ENCODE measurements around the gene CCDC149.

CCDC149 gene

GRCh38 chr4:24843096-24843495 is 69.7 kb downstream of the CCDC149 start:
- no peak for DNase-seq (ENCODE audit: low read depth)

- no peak for DNase-seq (ENCODE audit: low read depth)
Measured at GRCh38 chr4:24842356-24842755, 70.5 kb downstream of the CCDC149 start.

GRCh38 chr4:24840826-24841543 is 71.9 kb downstream of the CCDC149 start:
- no peak for DNase-seq (ENCODE audit: low read depth)

- DNase-seq (ENCODE audit: low read depth), result no peak
Measured at GRCh38 chr4:24840362-24840761, 72.5 kb downstream of the CCDC149 start.

DNA sequence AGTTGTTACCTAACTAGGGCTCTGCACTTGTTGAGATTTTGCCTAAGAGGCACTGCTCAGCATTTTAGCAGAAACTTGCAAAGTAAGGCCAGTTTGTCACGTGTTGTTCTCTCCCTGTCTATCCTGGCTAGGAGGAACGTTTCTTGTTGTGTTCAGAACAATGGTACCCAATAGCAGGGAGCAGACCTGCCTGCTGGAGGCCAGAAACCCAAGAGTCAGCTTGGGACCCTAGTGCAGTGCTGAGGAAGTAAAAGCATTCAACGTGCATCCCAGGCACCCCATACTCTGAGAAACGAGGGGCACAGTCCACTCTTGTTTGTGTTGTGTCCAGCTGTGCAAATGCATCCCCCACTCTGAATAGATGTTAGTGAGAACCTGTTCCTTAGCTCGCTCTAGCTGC is 75.1 kb downstream of the CCDC149 start:
- no peak for DNase-seq (ENCODE audit: low read depth)

- DNase-seq (ENCODE audit: low read depth), result no peak
Measured at GRCh38 chr4:24837336-24837735, 75.5 kb downstream of the CCDC149 start.

DNA sequence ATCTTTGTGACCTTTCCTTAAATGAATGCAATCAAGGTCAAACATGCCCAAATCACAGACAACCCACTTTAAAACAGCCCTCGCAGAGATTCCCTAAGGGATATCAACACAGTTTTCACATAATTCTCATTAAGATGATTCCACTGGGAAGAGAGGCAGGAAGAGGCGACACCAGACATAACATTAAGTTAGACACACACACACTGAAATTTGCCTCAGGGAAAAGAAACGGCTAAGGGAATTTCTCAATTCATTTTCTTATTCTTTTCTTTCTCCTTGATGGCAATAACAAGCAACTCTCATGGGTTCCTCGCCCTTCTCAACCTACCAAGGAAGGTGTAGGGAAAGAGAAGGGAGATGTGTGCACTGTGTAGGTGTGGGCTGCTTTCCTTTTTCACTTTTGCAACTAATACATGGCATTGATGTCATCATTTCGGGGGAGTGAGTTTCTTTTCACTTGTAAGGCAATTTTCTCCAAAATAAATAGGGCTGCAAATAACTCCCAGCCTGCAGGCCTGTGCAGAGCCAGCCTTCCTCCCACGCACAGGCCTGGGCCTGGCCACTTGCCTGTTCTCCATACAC is 76.1 kb downstream of the CCDC149 start:
- no peak for DNase-seq (ENCODE audit: low read depth)

- DNase-seq (ENCODE audit: low read depth), result no peak
Measured at GRCh38 chr4:24835696-24836095, 77.1 kb downstream of the CCDC149 start.

- no peak for DNase-seq (ENCODE audit: low read depth)
Measured at GRCh38 chr4:24831637-24832036, 81.2 kb downstream of the CCDC149 start.

- DNase-seq (ENCODE audit: low read depth), result no peak
Measured at GRCh38 chr4:24824720-24825119, 88.1 kb downstream of the CCDC149 start.

GRCh38 chr4:24820541-24820940 is 92.3 kb downstream of the CCDC149 start:
- no peak for DNase-seq (ENCODE audit: low read depth)

- DNase-seq (ENCODE audit: low read depth), result no peak
Measured at GRCh38 chr4:24816797-24817196, 96.0 kb downstream of the CCDC149 start.

- DNase-seq (ENCODE audit: low read depth), result no peak
Measured at GRCh38 chr4:24813732-24814131, 99.1 kb downstream of the CCDC149 start.

- DNase-seq (ENCODE audit: low read depth), result no peak
Measured at GRCh38 chr4:24810871-24811631, 101.8 kb downstream of the CCDC149 start.

DNA sequence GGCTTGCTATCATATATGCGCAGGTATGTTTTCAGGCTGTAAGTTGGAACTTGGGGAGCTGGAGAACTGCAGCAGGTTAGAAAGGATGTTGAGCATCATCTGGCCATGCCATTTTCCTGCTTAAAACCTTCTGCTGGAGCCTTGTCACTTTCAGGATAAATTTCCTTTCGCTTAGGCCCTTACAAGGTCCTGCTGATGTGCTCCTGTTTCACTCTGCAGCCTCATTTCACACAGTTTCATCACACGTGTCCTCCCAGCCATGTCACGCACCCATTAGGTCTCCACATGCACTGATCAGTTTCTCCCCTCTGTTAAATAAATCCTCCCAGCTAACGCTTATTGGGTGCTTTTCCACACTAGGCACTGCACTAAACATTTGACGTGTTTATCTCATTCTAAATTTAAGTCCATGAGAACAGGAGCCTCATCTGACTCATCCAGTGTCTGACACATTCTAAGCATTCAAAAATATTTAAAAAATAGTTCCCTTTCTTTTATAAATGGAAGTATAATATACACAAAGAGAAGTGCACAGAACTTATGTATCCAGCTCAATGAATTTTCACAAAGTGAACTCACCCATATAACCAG is 102.9 kb downstream of the CCDC149 start:
- no peak for DNase-seq (ENCODE audit: low read depth)

- no peak for DNase-seq (ENCODE audit: low read depth)
Measured at GRCh38 chr4:24809376-24809775, 103.5 kb downstream of the CCDC149 start.

DNA sequence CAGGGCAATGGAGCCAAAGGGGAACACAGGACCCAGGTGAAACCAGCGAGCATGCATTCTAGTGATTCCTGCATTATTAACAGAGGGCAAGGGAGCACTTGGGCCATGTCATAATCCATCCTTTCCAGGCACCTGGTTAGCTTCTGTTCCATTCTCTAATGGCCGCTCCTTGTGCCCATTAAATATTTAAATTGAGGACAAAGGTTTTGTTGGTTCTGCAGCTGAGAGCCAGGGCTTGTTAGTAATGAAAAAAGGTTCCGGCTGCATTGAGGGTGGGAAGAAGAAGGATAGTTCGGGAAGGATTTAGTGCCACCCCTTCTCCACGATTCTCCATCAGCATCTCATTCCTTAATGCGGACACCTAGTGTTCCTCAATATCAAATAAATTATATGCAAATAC is 103.9 kb downstream of the CCDC149 start:
- DNase-seq (ENCODE audit: low read depth), result no peak

DNA sequence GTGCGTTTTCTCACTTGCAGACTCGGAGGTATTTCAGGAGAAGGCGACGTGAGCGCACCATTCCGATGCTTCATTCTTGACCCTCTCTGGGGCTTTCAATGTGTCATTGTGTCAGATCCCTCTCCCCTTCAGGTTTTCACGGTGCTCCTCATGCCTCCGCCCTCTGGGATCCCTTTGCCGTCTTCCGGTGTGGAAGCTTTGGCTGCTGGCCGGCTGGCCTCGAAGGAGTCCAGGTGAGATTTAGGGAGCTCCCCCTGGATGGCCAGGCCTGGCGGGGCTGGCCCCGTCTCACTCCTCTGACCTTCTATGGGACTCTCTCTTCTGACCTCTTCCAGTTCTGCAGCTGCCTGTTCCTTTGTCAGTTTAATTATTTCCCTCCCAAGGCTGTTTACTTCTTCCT is 104.6 kb downstream of the CCDC149 start:
- DNase-seq (ENCODE audit: low read depth), result no peak

DNA sequence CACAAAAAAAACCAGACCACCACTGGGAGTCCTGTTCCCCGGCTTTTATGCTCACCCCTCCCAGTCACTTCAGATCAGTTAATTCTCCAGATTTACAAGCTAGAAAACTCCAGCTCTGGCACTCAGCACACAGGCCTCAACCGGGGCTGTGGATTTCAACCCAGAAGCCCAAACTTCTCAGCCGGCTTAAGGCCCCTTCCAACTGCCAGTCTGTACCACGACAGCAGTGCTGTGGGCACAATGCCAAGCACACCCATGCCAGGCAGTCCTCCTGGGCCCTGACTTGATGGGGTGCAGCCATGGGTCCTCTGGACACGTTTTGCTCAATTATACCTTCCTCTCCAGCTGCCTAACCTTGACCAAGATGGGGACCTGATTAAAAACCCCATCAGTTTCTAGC is 105.2 kb downstream of the CCDC149 start:
- DNase-seq (ENCODE audit: low read depth), result no peak

GRCh38 chr4:24806206-24806990 is 106.4 kb downstream of the CCDC149 start:
- no peak for DNase-seq (ENCODE audit: low read depth)

GRCh38 chr4:24805566-24805965 is 107.3 kb downstream of the CCDC149 start:
- DNase-seq (ENCODE audit: low read depth), result no peak

DNA sequence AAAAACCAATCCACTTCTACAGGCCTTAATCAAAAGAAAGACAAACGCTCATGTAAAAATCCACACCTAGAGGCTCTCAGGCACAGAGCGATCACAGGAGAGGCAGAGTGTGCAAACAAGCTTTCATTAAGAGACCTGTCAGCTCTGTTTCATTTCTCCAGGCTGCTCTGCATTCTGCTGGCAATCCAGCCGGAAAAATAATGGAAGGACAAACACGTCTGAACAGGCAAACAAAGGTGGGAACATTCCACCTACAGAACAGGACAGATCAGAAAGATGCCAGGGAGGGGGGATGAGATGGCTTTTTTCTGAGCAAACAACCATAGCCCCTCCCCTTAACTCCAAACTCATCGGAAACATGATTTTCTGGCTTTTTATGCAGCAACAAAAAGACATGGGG is 107.8 kb downstream of the CCDC149 start:
- DNase-seq (ENCODE audit: low read depth), result no peak

Data from activated gamma-delta T cell treated with anti-CD3 and anti-CD28 coated beads, Interleukin-2, amount 50 U/mL, for 16 hours (primary cell).